ENCODE data around the gene ETHE1.

Gene ETHE1

DNA sequence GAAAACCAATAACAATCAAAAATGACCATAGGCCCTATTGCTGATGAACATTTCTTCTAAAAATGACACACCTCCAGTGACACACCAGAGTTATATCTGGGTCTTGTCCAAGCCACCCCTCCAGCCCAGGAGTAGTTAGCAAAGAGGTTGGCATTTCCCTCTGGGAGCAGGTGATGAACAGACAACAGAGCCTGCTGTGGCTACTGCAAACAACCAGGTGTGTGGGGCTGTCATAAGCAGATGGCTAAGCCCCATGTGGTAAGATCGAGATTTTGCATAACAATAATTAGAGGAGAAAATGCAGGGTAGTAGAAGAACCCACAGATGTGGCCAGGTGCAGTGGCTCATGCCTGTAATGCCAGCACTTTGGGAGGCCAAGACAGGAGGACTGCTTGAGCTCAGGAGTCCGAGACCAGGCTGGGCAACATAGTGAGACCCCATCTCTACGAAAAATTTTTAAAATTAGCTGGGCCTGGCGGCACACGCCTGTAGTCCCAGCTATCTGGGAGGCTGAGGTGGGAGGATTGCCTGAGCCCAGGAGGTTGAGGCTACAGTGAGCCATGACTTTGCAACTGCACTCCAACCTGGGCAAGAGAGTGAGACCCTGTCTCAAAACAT, 43.3 kb upstream of the ETHE1 start:
- TF ChIP-seq, protein P1, sequence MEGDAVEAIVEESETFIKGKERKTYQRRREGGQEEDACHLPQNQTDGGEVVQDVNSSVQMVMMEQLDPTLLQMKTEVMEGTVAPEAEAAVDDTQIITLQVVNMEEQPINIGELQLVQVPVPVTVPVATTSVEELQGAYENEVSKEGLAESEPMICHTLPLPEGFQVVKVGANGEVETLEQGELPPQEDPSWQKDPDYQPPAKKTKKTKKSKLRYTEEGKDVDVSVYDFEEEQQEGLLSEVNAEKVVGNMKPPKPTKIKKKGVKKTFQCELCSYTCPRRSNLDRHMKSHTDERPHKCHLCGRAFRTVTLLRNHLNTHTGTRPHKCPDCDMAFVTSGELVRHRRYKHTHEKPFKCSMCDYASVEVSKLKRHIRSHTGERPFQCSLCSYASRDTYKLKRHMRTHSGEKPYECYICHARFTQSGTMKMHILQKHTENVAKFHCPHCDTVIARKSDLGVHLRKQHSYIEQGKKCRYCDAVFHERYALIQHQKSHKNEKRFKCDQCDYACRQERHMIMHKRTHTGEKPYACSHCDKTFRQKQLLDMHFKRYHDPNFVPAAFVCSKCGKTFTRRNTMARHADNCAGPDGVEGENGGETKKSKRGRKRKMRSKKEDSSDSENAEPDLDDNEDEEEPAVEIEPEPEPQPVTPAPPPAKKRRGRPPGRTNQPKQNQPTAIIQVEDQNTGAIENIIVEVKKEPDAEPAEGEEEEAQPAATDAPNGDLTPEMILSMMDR (IDR thresholded peaks at IDR 0.05; ENCODE audit: low read depth, low read length): no peak
- no peak for DNase-seq (ENCODE audit: low read depth in 2 of 2)

DNA sequence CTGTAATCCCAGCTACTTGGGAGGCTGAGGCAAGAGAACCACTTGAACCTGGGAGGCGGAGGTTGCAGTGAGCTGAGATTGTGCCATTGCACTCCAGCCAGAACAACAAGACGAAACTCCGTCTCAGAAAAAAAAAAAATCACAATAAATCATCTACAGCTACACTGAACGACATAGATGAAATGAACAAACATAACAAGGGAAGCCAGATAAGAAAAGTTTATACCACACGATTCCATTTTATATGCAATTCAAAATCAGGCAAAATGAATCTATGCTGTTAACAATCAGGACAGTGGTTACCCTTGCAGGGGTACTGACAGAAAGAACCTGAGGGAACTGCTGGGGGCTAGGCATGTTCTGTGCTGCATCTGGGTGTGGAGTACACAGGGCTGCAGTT, 42.7 kb upstream of the ETHE1 start:
- TF ChIP-seq, protein P1 (IDR thresholded peaks at IDR 0.05; ENCODE audit: low read depth, low read length): no peak
- DNase-seq (ENCODE audit: low read depth in 2 of 2): no peak
- no peak overlapping the region for H3K4me3 ChIP-seq (replicated peaks in 1 of 2; ENCODE audit: low read depth in 2 of 2, low read length in 2 of 2)

More for the DNA sequence above, 43.3 kb upstream of the ETHE1 start:
- H3K4me3 ChIP-seq (replicated peaks in 1 of 2; ENCODE audit: low read depth in 2 of 2, low read length in 2 of 2): no peak overlapping the region

DNA sequence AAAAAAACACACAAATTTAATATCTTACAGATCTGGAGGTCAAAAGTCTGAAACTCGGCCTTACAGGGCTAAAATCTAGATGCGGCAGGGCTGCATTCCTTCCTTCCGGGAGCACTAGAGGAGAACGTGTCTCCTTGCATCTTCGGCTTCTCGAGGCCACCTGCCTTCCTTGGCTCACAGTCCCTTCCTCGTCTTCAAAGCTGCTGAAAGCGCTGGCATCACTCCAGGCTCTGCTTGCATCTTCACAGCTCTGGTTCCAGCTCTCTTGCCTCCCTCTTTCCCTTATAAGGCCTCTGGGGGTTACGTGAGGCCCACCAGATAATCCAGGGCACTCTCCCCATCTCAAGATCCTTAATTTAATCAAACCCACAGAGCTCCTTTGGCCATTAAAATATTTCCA, 37.8 kb upstream of the ETHE1 start:
- H3K4me3 ChIP-seq (replicated peaks in 1 of 2; ENCODE audit: low read depth in 2 of 2, low read length in 2 of 2): no peak overlapping the region
- peak in 1 of 2 donors; percentile 15 for DNase-seq (ENCODE audit: low read depth in 2 of 2)
- TF ChIP-seq, protein P1 (IDR thresholded peaks at IDR 0.05; ENCODE audit: low read depth, low read length): no peak

DNA sequence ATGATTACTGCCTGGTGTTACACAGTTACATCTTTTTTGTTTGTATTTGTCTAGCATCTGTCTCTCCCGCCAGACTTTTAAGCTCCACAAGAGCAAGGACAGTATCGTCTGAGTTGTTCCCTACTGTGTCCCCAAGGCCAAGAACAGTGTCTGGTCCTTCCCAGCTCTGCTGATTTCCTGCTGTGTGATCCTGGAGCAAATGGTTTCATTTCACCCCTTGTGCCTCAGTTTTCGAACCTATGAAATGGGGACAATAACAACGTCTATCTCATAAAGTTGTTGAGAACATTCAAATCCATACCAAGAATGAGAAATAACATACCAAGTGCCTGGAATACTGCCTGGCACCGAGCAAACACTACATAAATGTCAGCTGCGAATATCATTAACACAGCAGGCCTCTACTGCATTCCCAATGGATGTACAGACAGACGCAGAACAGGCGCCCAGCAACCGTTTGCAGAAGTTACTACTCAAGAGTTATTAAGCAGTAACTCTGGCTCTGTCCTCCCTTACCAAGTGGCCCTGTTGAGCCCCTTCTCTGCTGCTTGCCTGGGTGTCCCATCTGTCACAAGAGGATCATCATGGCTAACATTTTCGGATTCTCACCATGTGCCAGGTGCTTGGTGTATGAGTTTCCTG, 36.9 kb upstream of the ETHE1 start:
- no peak for DNase-seq (ENCODE audit: low read depth in 2 of 2)
- H3K4me3 ChIP-seq (replicated peaks in 1 of 2; ENCODE audit: low read depth in 2 of 2, low read length in 2 of 2): no peak overlapping the region
- TF ChIP-seq, protein P1 (IDR thresholded peaks at IDR 0.05; ENCODE audit: low read depth, low read length): no peak

DNA sequence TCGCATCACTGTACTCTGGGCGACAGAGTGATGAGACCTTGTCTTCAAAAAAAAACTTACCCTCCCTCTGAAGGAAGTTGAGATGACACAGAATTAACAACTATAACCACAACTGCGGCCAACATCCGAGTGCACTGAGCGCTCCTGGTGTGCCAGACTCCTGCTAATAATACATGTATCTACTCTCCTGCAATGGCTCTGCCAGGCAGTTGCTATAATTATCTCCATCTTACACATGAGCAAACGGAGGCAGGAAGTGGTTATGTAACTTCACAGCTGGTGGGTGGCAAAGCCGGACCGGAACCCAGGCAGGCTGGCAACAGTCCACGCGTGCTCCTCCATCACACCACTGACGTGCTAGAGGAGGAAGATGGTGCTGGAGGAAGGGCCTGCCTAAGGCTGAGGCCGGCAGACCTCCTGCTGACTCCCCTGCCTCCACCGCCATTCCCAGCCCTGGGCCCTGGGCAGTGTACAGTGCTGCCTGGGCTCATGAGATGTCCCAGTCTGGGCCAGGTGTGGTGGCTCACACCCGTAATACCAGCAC, 35.8 kb upstream of the ETHE1 start:
- H3K4me3 ChIP-seq (replicated peaks in 1 of 2; ENCODE audit: low read depth in 2 of 2, low read length in 2 of 2): no peak overlapping the region
- peak; percentile 86 to 87 for DNase-seq (ENCODE audit: low read depth in 2 of 2)

DNA sequence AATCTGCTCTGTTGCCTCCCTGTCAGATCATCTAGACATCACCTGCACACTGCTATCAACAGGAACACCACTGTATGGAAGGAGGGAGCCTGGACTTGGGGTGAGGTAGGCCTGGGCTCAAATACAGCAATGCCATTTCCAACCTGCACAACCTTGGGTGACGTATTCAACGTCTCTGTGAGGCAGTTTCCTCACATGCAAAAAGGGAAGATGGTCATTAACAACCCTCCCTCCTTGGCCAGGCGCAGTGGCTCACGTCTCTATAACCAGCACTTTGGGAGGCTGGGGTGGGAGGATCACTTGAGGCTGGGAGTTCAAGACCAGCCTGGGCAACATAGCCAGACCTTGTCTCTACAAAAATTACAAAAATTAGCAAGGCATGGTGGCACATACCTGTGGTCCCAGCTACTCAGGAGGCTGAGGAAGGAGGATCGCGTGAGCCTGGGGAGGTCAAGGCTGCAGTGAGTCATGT, 35.3 kb upstream of the ETHE1 start:
- no peak overlapping the region for H3K4me3 ChIP-seq (replicated peaks in 1 of 2; ENCODE audit: low read depth in 2 of 2, low read length in 2 of 2)
- no peak for DNase-seq (ENCODE audit: low read depth in 2 of 2)
- TF ChIP-seq, protein P1 (IDR thresholded peaks at IDR 0.05; ENCODE audit: low read depth, low read length): no peak

More for the DNA sequence above, 35.8 kb upstream of the ETHE1 start:
- TF ChIP-seq, protein P1 (IDR thresholded peaks at IDR 0.05; ENCODE audit: low read depth, low read length): no peak

Measured in cardiac fibroblast (primary cell).